GM12873 (cell line): ENCODE results near the gene GRK5.

Source experiments
- TF ChIP-seq, protein P1 (sequence below): IDR thresholded peaks from 2 replicates; pipeline ENCODE4 v1.5.1; 2012; ENCODE audit warnings: low read depth, mild to moderate bottlenecking, moderate library complexity, low read length, control low read depth; ENCODE audit not compliant: insufficient read depth; ENCODE audit errors: missing control alignments

The GRK5 gene

DNA sequence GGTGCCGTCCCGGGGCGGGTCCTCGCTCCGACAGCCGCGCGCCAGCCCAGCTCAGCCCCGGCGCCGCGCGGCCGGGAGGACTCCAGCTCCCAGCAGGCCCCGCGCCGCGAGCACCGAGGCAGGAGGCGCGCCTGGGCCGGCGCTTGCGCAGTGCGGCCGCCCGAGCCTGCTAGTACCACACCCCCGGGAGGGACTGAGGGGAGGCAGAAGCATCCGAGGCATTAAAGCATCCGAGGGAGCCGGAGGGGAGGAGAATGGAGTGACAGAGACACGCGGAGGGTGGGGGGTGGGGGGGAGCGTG is at the start of gene GRK5:
TSS of gene GRK5 (plus strand) at position 206 of the 301 bp plus-strand sequence. CDS start 347 bp downstream, outside the sequence.
- TF ChIP-seq, protein P1, sequence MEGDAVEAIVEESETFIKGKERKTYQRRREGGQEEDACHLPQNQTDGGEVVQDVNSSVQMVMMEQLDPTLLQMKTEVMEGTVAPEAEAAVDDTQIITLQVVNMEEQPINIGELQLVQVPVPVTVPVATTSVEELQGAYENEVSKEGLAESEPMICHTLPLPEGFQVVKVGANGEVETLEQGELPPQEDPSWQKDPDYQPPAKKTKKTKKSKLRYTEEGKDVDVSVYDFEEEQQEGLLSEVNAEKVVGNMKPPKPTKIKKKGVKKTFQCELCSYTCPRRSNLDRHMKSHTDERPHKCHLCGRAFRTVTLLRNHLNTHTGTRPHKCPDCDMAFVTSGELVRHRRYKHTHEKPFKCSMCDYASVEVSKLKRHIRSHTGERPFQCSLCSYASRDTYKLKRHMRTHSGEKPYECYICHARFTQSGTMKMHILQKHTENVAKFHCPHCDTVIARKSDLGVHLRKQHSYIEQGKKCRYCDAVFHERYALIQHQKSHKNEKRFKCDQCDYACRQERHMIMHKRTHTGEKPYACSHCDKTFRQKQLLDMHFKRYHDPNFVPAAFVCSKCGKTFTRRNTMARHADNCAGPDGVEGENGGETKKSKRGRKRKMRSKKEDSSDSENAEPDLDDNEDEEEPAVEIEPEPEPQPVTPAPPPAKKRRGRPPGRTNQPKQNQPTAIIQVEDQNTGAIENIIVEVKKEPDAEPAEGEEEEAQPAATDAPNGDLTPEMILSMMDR: no peak

DNA sequence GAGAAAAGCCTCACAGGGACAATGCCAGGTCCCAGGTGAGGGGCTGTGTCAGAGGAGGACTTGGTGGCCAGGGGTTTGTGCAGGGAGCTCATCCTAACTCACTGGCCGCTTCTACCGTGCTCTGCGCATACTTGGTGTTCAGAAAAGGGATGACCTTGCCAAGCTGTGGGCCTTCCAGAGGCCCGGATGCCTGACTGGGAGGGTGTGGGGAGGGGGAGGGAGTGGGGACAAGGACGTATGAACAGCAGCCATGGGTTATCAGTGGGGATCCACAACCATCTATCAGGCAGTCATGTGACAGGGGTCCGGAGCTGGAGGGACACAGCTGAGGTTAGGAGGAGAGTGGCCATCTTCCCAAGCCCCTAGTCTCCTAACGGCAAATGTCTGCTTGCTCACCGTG is 48.0 kb upstream of the GRK5 start:
- TF ChIP-seq, protein P1: no peak

DNA sequence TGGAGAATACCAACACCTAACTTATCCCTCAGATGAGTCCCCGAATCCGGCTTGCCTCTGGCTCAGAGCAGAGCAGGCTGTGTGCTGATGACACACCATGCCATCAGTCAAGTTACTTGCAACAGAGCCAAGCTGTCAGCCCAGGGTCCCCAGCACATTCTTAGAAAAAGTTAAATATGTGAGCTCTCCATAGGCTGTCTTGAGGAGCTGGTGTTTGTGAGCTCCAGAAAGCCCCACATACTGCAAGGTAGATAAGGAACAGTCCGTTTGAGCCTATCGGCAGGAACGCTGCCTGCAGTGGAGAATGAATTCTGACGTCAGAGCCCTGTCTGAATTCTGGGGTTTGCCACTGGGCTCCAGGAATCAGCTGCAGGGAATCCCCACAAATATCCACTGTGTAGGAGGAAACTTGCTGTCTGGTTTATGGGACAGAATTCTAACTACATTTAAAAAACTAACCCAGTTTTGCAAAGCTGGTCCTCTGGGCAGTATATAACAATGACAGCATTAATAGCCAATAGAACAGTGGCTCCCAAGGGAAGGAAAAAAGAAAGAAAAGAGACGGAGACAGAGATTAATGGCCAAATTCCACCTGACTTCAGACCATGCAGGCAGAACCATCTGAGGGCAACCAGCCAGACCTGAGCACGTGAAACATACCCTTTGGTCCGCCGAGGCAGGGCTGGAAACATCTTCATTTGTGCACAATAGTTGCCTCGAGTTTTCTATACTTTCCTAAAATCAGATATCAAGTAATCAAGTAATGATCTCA is 45.5 kb upstream of the GRK5 start:
- TF ChIP-seq, protein P1: no peak

DNA sequence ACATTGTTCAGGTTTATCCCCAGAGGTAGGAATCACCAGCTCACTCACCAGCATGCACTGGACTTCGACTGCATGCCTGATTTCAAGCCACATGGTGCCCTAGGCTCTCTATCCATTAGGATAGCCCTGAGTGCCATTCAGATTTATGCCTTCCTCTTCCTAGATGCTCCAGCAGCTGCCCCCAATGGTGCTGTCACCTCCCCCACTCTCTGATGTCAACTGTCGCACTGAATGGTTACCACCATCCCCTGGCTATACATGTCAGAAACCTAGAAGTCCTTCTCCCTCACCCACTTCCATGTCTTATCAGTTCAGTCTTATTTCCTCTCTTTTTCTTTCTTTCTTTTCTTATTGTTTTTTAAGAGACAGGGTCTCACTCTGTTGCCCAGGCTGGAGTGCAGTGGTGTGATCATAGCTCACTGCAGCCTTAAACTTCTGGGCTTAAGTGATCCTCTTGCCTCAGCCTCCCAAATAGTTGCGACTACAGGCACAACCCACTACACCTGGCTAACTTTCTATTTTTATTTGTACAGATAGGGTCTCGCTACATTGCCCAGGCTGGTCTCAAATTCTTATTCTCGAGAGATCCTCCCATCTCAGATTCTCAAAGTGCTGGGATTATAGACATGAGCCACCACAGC is 44.8 kb upstream of the GRK5 start:
- TF ChIP-seq, protein P1: no peak

DNA sequence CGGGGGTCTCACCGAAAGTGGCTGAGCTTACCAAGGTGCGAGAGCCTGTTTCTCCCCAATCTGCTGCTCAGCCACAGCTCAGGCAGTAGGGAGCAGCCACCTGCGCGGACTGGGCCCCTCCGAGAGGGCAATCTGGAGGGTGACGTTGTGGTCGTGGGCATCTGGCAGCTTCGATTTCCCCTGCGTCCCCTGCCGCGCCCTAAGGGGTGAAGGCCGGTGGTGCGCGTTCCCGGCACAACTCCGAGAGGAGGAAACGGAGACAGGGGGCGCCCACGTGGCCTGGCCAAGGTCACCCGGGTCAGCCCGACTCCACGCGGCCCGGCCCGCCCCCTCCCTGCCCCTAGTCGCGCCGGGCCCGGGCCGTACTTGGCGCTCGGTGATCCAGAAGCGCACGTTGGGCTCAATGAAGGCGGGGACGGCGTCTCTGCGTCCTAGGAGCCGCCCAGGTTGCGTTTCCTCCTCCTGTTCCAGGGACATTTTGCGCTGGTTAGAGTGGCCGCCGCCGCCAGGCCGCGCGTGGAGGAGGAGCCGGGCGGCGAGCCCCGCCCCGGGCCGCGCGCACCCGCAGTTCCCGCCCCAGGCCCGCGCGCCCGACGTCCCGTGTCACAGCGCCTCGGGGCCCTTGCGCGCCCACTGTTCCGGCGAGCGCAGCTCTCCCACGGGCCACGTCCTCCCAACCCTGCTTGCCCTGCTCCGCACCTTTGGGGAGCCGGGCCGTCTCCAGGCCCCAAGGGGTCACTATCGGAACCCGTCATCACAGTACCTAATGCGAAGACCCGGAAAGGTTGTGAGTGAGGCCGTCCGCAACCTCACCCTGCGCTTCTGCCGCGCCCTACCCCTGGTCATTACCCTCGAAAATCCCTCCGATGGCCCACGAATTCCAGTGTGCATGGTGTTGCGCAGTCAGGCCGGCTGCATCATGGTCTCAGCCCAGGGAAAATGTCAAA is 41.9 kb upstream of the GRK5 start, which contains the start of gene SFXN4:
TSS of gene SFXN4 (minus strand) at position 544 of the 947 bp plus-strand sequence. CDS start at position 477, 67 bp downstream.
- TF ChIP-seq, protein P1: peak; percentile 4

DNA sequence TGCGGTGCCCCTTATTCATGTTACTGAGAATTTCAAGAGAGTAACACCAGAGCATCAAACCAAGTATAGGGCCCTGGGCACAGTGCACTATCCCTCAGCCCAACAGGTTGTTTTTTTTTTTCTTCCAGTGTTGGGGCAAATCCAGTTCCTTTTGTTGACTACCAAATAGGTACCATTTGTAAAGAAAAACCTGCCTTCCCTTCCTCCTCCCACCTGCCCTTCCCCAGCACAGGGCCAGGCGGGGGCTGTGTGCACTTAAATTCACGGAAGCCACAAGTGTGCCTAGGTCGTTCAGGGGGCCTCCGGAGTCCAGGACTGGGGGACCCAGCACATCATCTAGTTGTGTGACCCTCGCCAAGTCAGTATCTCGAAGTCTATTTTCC is 41.3 kb upstream of the GRK5 start:
- TF ChIP-seq, protein P1: no peak

DNA sequence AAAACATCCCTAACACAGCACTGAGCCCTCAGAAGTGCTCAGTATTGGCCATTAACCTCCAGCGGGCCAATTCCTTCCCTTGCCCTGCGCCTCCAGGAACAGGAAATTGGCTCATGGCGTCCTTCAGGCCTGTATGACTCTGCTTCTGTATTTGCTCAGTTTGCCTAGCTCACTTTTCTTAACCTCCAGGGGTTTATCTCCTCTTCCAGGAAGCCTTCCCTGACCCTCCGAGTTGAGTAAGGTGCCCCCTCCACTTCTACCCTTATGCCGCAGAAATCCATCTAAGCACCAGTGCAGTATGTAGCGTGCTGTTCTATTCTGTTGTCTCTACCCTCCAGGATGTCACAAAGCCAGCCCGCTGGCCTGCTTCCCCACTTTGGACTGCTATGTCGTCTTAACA is 40.8 kb upstream of the GRK5 start:
- TF ChIP-seq, protein P1: no peak
